HG03103 (cell line): ENCODE measurements around the gene TTC7B.

Experiments
- ATAC-seq: cut with Tn5 transposase; IDR thresholded peaks from one replicate; pipeline ENCODE4 v1.9.1; 2021; ENCODE audit warnings: low read depth; ENCODE audit not compliant: unreplicated experiment

Gene TTC7B

GRCh38 chr14:90582166-90582565 is 234.1 kb downstream of the TTC7B start:
- ATAC-seq: no peak

- no peak for ATAC-seq
These were observed 234.5 kb downstream of the TTC7B start for GRCh38 chr14:90581745-90582144.

- ATAC-seq: no peak
These were observed 235.6 kb downstream of the TTC7B start for GRCh38 chr14:90580377-90581335.

GRCh38 chr14:90579816-90580215 is 236.4 kb downstream of the TTC7B start:
- no peak for ATAC-seq

- ATAC-seq: no peak
These were observed 237.1 kb downstream of the TTC7B start for GRCh38 chr14:90579088-90579487.

- no peak for ATAC-seq
These were observed 237.8 kb downstream of the TTC7B start for GRCh38 chr14:90578283-90578985.

GRCh38 chr14:90577661-90578282 is 238.5 kb downstream of the TTC7B start:
- ATAC-seq: no peak

- ATAC-seq: no peak
These were observed 239.1 kb downstream of the TTC7B start for GRCh38 chr14:90576981-90577660.

GRCh38 chr14:90576581-90576980 is 239.6 kb downstream of the TTC7B start:
- ATAC-seq: no peak

- no peak for ATAC-seq
These were observed 240.4 kb downstream of the TTC7B start for GRCh38 chr14:90575781-90576180.

GRCh38 chr14:90575336-90575735 is 240.9 kb downstream of the TTC7B start:
- no peak for ATAC-seq

- ATAC-seq: no peak
These were observed 241.8 kb downstream of the TTC7B start for GRCh38 chr14:90574188-90575131.

- no peak for ATAC-seq
These were observed 242.7 kb downstream of the TTC7B start for GRCh38 chr14:90573385-90574105.

GRCh38 chr14:90572441-90573150 is 243.6 kb downstream of the TTC7B start:
- ATAC-seq: no peak

- no peak for ATAC-seq
These were observed 244.9 kb downstream of the TTC7B start for GRCh38 chr14:90571149-90571947.

- ATAC-seq: no peak
These were observed 245.8 kb downstream of the TTC7B start for GRCh38 chr14:90570461-90570860.

- no peak for ATAC-seq
These were observed 246.4 kb downstream of the TTC7B start for GRCh38 chr14:90569606-90570387.
